ENCODE results near the gene BCL3.

GRCh38 chr19:44783545-44783944 is 35.0 kb downstream of the BCL3 start:
- TF ChIP-seq ETV6 (CRISPR knock-in tag; IDR thresholded peaks at IDR 0.05), result no peak
- TF ChIP-seq CTCF (IDR thresholded peaks at IDR 0.05), result no peak
- TF ChIP-seq STAT6 (CRISPR knock-in tag; conservative IDR thresholded peaks at IDR 0.05; ENCODE audit: low read depth), result no peak
- no peak for TF ChIP-seq ZNF121 (CRISPR knock-in tag; IDR thresholded peaks at IDR 0.05)
- no peak for TF ChIP-seq CBFB (CRISPR knock-in tag; IDR thresholded peaks at IDR 0.05; ENCODE audit: low read depth)
- no peak for TF ChIP-seq TEAD4 (CRISPR knock-in tag; IDR thresholded peaks at IDR 0.05)
- no peak for TF ChIP-seq ATF3 (CRISPR knock-in tag; conservative IDR thresholded peaks at IDR 0.05)
- no peak for TF ChIP-seq TP53 (CRISPR knock-in tag; IDR thresholded peaks at IDR 0.05)
- no peak for TF ChIP-seq ZNF317 (CRISPR knock-in tag; IDR thresholded peaks at IDR 0.05; ENCODE audit: borderline replicate concordance, low read depth)
- no peak for TF ChIP-seq NR2C2 (CRISPR knock-in tag; IDR thresholded peaks at IDR 0.05)
- no peak for TF ChIP-seq JUN (CRISPR knock-in tag; IDR thresholded peaks at IDR 0.05)

Measured in WTC11 (cell line).